PFSK-1 (cell line): ENCODE measurements around the gene NR1I3. TPM values are rescaled to one million over a fixed set of nuclear protein-coding genes. Genes with fewer than 3 reads are reported as not detected.

Source experiments
- FOXP2 ChIP-seq: optimal IDR thresholded peaks from 2 replicates; pipeline ENCODE3; 2011; ENCODE audit warnings: borderline replicate concordance, control low read depth, inconsistent platforms; ENCODE audit not compliant: insufficient read depth; ENCODE audit errors: extremely low read length, extremely low read depth
- POLR2AphosphoS5 ChIP-seq: IDR thresholded peaks from 2 replicates; pipeline ENCODE4 v1.6.1; 2012; ENCODE audit warnings: low read depth, mild to moderate bottlenecking, control low read depth, low read length, moderate library complexity
- REST ChIP-seq, 2 experiments: IDR thresholded peaks; 2 replicates each; pipeline versions ENCODE4 v1.6.1 to v1.8.0; 2011 to 2012; ENCODE audit warnings: low read depth in 2 of 2, low read length in 2 of 2, control low read depth in 1 of 2, inconsistent platforms in 1 of 2, mild to moderate bottlenecking in 1 of 2, moderate library complexity in 1 of 2; ENCODE audit not compliant: insufficient read depth in 1 of 2
- SIN3A ChIP-seq: IDR thresholded peaks from 2 replicates; pipeline ENCODE4 v1.6.1; 2012; ENCODE audit warnings: mild to moderate bottlenecking, low read length, moderate library complexity, borderline replicate concordance; ENCODE audit not compliant: insufficient read depth
- TAF1 ChIP-seq: IDR thresholded peaks from 2 replicates; pipeline ENCODE4 v1.6.1; 2012; ENCODE audit warnings: low read length, control low read depth, borderline replicate concordance; ENCODE audit not compliant: insufficient read depth
- polyA plus RNA-seq: library from polyadenylated mRNA; unstranded; fragments of >200 nt; gene quantifications from one replicate; pipeline ENCODE4 v1.2.1, GENCODE V29; 2012; ENCODE audit warnings: low read depth, missing spikeins; ENCODE audit not compliant: insufficient read length

The NR1I3 gene, protein sequence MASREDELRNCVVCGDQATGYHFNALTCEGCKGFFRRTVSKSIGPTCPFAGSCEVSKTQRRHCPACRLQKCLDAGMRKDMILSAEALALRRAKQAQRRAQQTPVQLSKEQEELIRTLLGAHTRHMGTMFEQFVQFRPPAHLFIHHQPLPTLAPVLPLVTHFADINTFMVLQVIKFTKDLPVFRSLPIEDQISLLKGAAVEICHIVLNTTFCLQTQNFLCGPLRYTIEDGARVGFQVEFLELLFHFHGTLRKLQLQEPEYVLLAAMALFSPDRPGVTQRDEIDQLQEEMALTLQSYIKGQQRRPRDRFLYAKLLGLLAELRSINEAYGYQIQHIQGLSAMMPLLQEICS
- polyA plus RNA-seq: 0.63 TPM

DNA sequence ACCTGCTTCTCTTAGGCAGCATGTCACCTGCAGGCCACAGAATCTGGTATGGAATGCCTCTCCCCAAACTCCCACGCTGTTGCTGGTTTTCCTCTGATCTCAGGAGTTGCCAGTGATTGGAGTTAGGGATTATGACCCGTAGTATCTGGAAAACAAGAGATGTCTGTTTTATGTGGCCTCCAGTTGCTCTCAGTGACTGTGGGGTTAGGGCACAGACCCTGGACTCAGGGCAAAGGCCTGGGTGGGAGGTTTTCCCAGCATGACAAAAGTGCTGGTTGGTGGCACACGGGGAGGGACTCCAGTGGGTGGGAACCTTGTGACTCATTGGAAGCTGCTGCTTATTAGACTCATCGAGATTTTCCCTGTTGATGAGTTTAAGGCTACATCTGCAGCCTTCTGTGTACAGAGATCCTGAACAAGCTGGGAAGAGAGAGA, at the start of gene NR1I3:
Gene NR1I3 (minus strand): TSS at position 165 of the 435 bp plus-strand sequence. CDS start 1,638 bp downstream, outside the sequence.
- no peak for TF ChIP-seq SIN3A
- TF ChIP-seq REST (IDR thresholded peaks at IDR 0.05; ENCODE audit: insufficient read depth in 1 of 2, low read depth in 2 of 2, low read length in 2 of 2): no peak
- no peak for TF ChIP-seq POLR2AphosphoS5
- TF ChIP-seq FOXP2: no peak
- no peak for TF ChIP-seq TAF1

- TF ChIP-seq SIN3A (no peak), FOXP2 (no peak)
Measured at GRCh38 chr1:161287482-161288054, 49.6 kb upstream of the NR1I3 start.

DNA sequence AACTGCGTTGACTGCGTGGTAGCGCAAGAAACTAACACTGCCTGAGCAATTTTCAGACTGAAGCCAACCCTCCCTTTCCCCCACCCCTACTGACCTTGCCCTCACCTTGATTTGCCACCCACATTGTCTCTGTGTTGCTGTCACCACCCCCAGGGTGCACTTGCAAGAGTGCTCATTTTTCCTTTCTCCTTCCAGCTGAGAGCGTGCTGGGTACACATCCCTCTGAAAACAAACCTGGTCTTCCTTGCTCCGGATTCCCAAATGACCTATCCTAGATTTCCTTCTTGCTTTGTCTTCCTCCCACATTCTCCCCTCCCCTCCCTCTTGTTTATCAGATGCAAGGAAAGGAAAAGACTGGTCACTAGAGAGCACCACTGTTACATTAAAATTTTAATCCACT, 47.5 kb upstream of the NR1I3 start:
- TF ChIP-seq REST (IDR thresholded peaks at IDR 0.05; ENCODE audit: insufficient read depth in 1 of 2, low read depth in 2 of 2, low read length in 2 of 2) (no peak), POLR2AphosphoS5 (no peak), SIN3A (no peak), FOXP2 (no peak), TAF1 (no peak)

GRCh38 chr1:161285113-161285512, 47.1 kb upstream of the NR1I3 start:
- no peak for TF ChIP-seq SIN3A
- no peak for TF ChIP-seq REST (IDR thresholded peaks at IDR 0.05; ENCODE audit: insufficient read depth in 1 of 2, low read depth in 2 of 2, low read length in 2 of 2)
- no peak for TF ChIP-seq POLR2AphosphoS5
- no peak for TF ChIP-seq FOXP2
- no peak for TF ChIP-seq TAF1

DNA sequence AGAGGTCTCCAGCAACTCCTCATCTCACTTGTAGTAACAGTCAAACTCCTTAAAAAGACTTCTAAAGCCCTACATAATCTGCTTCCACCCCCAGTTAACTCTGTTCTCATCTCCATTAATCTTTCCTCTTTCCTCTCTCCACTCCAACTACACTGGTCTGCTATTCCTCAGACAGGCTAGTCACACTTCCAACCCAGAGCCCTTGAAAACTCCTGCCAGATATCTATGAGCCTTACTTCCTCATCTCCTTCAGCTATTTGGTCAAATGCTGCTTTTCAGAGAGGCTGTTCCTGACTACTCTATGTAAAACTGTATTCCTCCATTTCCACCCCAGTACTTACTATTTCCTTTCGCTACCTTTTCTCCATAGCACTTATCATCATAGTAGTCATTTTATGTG, 45.0 kb upstream of the NR1I3 start:
- no peak for TF ChIP-seq REST (IDR thresholded peaks at IDR 0.05; ENCODE audit: insufficient read depth in 1 of 2, low read depth in 2 of 2, low read length in 2 of 2)
- no peak for TF ChIP-seq FOXP2
- no peak for TF ChIP-seq SIN3A
- TF ChIP-seq TAF1: no peak
- TF ChIP-seq POLR2AphosphoS5: no peak
